Stimulated activated naive CD4-positive, alpha-beta T cell treated with Interleukin-2 at 50 U/mL for 16 hours (primary cell): ENCODE results near the gene MEIOSIN.

Source experiments
- DNase-seq: peaks from one replicate; lab custom pipeline; 2025; lab: John Stamatoyannopoulos, UW

The MEIOSIN gene

DNA sequence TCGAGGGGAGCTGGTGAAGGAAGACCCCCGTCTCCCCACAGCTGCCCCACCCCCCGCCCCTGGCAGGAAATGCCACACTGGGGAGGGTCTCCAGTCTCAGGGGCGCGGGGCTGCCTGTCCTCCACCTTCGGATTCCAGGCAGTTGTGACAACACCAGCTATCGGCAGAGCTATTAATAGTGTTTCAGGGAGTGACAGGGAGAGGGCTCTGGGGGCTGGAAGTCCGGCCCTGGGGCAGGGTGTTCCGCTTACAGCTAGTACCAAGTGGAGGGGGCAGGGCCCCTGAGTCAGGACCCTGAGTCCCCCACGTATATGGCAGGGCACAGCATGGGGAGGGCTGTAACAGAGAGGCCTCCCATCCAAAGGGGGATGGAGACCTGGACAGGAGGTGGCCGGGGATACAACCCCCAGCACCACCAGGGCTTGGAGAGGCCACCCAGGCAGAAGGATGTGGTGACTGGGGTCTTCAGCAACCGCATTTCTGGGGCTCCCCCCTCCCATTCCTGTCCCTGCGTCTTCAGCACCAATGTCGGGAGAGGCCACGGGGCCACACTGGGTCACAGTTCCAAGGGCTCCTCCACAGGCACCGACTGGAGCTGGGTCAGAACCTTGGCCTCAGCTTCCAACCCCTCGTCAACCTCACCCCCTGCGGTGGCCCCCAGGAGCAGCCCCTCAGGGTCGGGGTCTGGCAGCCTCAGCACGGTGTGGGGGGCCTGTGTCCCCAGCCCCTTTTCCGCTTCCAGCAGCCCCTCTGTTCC, 31.9 kb downstream of the MEIOSIN start:
- DNase-seq: no peak

DNA sequence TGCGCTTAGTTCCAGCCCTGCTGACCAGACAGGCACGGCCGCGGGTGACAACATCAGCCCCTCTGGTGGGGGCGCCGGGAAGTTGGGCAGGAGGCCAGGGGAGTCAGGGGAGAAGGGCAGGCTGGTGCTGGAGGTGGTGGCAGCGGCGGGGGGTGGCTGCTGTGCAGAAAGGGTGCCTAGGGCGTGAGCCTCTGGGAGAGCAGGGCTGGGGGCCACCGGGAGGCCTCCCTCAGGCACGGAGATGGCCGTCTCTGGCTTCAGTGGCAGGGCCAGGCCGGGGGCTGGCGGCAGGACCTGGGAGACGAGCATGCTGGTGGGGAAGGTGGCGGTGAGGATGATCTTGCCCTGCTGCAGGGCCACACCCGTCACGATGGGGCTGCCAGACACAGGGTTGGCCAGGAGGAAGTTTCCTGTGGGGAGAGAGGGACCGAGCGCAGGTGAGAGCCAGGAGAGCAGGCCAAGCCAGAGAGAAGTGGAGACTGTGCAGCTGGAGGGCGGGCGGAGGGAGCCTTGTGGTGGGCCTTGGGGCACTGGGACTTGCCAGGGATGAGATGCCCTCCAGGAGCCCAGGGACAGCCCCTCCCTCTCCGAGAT, 32.6 kb downstream of the MEIOSIN start:
- no peak for DNase-seq

DNA sequence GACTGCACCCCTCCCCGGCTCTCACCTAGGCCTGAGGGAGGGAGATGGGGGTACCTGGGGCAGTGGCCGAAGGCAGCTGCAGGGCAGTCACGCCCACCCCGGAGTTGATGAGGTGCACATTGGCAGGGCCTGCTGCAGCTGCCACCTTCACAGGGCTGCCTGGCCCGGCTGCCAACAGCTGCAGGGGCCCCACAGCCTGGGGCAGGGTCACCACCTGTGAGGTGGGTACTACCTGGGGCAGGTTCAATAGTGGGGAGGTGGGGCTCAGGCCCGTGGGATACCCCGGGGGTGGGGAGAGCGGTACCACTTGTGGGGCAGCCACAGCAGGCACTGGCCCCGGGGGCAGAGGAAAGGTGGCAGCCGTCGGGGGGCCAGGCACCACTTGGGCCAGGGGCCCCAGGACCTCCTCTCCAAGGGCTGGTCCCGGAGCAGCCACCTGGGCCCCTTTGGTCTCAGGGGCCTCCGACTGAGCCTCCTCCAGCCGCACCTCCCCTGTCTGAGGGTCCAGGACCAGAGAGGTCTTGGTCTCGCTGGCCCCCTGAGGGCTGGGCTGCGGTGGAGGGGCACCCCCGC, 33.1 kb downstream of the MEIOSIN start:
- DNase-seq: no peak

DNA sequence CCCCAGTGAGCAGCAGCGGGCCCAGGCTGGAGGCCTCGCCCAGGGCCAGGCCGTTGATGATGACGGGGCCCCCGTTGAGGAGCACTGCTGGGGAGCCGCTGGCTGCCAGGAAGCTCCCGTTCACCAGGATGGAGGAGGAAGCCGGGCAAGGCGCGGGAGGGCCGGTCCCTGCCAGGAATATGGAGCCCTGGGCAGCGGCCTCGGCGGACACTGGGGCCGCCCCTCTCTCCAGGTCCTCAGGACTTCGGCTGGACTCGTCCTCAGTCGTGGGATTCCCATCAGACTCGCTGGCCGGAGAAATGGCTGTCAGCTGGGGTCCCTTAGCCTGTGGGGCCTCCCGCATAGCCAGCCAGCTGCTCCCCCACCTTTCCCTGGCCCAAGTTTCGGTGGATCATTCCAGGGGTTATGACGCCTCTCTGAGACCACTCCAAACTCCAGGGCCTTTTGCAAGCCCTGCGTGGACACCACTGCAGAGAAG, 33.7 kb downstream of the MEIOSIN start:
- no peak for DNase-seq

DNA sequence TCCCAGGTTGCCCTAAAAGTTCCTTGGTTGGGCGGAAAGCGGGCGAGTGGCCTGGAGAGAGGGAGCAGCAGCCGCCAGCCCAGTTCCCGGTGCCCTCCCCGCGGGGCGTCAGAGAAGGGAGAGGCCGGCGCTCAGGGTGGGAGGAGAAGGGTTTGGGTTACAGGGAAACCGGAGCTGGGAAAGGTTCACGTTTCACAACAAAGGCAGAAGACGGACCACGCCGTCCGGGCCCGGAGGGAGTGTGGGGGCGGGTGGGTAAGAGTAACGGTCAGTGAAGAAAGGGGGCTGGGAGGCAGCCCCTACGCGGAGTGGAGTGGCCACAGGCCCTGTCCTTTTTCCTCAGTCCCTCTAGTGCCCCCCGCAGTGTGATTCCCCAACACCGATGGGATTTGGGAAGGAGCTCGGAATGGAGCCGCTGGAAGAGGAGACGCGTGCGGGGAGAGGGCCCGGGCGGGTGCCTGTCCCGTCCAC, 34.2 kb downstream of the MEIOSIN start:
- DNase-seq: no peak

DNA sequence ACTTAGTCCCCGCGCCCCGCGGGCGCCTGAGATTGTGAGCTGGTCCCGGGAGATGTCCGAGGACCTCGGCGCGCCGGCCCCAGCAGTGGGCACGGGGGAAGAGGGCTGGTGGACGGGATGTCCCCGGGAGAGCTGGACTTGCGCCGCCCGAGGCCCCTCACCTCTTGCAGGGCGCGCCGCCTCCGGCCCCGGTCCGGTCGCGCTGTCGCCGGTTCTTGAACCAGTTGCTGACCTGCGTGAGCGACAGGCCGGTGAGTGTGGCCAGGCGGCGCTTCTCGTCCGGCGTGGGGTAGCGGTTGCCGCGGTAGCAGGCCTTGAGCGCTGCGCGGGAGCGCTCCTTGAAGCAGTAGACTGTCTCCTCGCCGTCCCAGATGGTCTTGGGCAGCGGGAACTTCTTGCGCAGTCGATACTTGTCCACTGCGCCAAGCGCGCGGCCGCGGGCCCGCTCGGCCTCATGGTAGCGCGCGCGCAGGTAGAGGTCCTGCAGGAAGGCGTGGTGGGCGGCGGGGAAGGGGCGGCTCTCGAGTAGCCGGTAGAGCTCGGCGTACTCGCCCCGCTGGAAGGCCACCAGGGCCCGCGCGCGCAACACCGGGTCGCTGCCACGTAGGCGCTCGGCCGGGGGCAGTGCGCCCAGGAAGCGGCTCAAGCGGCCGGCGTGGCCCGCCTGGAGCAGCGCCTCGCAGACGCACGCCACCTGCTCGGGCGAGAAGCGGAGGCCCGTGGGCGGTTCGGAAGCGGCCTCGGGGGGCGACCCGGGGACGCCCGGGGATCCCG, 34.8 kb downstream of the MEIOSIN start:
- no peak for DNase-seq

DNA sequence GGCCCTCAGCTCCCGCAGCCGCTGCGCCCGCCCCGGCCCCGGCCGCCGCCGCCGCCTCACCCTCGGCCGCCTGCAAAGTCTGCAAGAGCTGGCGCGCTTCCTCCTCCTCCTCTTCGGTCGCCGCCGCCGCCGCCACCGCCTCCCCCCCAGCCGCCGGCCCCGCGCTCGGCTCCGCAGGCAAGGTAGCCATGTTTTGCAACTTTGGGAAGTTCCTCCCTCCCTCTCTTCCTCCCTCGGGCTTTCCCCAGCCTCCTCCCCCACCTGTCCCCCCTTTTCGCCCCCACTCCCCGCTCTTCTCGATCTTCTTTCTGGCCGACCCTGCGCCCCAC, 35.4 kb downstream of the MEIOSIN start:
- peak; percentile 24 for DNase-seq

DNA sequence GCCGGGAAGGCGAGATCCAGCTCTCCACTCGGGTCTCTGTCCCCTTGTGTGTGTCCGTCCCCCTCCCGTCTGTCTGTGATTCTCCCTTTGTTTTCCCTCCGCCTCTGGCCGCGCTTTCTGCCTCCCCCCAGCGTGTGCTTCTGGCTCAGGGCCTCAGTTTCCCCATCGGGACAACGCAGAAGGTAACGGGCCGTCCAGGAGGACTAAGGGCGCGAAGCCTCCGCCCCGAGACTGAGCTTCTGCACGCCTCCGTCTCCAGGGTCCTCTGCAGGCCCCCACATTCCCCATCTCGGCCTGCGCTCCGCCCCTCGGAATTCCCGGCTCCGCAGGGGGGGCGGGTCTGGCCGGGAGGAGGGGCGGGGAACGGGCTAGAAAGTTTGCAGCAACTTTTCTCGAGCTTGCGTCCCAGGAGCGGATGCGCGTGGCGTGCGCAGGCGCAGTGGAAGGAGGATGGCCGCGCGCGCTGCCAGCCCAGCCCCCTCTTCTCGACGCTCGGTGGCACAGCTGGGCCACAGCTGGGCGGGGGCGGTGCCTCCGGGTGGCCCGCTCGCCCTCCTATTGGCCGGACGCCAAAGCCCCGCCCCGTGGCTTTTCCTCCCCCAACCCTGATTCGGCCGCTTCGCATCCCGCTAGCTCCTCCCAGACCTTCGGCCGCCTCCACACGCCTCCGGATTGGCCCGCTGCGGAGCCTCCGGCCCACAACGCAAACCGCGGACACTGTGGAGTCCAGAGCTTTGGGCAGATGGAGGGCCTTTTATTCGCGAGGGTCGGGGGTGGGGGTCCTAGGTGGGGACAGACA, 35.9 kb downstream of the MEIOSIN start, which contains the start of gene SIX5:
SIX5 (minus strand) TSS at position 269 of the 799 bp plus-strand sequence. CDS start 408 bp downstream, outside the sequence.
- peak; percentile 94 for DNase-seq

DNA sequence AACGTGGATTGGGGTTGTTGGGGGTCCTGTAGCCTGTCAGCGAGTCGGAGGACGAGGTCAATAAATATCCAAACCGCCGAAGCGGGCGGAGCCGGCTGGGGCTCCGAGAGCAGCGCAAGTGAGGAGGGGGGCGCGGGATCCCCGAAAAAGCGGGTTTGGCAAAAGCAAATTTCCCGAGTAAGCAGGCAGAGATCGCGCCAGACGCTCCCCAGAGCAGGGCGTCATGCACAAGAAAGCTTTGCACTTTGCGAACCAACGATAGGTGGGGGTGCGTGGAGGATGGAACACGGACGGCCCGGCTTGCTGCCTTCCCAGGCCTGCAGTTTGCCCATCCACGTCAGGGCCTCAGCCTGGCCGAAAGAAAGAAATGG, 36.6 kb downstream of the MEIOSIN start:
- DNase-seq: peak; percentile 56

DNA sequence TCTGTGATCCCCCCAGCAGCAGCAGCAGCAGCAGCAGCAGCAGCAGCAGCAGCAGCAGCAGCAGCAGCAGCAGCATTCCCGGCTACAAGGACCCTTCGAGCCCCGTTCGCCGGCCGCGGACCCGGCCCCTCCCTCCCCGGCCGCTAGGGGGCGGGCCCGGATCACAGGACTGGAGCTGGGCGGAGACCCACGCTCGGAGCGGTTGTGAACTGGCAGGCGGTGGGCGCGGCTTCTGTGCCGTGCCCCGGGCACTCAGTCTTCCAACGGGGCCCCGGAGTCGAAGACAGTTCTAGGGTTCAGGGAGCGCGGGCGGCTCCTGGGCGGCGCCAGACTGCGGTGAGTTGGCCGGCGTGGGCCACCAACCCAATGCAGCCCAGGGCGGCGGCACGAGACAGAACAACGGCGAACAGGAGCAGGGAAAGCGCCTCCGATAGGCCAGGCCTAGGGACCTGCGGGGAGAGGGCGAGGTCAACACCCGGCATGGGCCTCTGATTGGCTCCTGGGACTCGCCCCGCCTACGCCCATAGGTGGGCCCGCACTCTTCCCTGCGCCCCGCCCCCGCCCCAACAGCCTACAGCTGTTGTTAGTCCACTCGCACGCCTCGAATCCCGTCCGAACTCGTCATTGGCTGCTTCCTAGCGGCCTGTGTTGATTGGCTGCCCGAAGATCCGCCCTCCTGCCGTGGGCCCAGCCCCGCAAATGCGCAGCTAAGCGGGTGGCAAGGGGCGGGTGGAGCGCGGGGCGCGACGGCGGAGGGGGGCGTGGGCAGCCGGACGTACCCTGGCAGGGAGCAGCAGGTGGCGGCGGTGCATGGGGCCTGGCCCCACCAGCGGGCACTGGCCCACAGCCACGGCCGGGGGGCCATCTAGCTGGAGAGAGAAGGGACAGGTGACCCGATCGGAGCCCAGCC, 37.2 kb downstream of the MEIOSIN start:
- peak; percentile 86 for DNase-seq

DNA sequence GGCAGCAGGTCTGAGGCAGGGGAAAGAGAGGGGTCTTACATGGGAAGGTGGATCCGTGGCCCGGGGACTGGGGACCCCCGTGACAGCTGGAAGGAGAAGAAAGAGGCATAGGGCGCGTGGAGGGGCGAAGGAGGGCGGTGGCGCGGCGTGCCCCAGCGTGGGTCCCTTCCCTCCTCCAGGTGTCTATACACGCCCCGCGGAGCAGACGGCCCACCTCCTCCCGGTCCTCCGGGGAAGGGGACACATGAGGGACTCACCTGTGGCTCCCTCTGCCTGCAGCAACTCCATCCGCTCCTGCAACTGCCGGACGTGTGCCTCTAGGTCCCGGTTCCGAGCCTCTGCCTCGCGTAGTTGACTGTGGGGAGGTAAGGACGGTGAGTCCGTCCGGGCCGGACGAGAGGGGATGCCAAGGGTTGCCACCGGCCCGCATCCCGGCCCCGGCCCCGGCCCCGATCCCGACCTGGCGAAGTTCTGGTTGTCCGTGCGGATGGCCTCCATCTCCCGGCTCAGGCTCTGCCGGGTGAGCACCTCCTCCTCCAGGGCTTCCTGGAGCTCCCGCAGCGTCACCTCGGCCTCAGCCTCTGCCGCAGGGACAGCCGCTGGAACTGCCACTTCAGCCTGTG, 38.2 kb downstream of the MEIOSIN start:
- no peak for DNase-seq

DNA sequence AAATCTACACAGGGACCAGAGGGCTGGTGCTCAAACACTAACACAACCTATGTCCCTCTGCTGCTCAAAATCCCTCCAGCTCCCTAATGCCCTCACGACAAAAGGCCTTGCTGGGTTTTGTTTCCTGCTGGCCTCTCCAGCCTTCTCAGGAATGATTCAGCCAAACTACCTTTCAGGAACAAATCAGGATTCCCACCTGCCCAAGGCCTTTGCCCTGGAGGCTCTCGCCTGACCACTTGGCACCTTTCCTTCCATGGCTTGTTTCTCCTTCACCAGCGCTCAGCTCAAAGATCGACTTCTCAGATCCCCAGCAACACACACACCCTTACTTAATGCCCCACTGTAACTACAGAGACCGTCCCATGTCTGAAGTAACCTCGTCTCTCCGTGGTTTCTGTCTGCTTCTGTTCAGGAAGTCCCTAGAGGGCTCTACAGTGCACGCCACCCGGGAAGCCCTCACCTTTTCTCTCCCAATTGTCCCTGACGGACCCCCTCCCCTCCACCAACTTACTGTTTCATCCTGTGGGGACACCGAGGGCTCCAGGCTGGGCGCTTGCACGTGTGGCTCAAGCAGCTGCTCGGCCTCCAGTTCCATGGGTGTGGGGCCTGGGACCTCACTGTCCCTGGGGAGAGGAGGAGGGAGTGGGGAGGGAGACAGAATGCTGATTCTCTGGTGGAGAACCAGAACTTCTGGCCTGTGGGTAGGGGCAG, 39.0 kb downstream of the MEIOSIN start:
- DNase-seq: no peak

DNA sequence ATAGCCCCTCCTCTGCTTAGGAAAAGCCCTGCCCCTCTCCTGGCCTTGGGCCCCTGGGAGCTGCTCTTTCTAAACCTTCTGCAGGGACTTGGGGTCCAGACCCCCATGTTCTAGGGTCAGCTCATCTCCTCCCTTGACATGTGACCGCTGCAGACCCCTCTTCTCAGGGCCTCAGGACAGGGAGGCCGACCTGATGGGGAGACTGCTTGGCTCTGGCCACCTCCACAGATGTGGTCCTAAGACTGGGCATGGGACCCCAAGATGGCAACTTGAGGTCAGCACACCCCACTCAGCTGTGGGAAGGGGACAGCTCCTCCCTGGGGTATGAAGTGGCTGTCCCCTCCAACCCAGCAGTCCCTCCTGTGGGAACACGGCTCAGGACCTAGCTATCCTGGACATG, 39.7 kb downstream of the MEIOSIN start:
- no peak for DNase-seq

DNA sequence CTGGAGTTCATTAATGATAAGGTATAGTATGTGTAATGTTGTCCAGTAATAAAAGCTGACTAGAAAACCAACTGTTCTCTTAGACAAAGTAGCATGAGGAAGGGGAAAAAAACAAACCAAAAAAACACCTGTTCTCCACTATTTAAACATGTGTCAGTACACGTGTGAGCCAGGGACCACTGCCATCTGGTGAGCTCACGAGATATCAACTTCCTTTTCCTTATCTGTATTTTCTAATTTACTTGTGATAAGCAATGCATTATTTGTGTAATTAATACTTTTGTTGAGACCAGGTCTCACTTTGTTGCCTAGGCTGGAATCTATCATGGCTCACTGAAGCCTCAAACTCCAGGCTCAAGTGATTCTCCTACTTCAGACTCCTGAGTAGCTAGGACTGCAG, 40.1 kb downstream of the MEIOSIN start:
- DNase-seq: no peak

DNA sequence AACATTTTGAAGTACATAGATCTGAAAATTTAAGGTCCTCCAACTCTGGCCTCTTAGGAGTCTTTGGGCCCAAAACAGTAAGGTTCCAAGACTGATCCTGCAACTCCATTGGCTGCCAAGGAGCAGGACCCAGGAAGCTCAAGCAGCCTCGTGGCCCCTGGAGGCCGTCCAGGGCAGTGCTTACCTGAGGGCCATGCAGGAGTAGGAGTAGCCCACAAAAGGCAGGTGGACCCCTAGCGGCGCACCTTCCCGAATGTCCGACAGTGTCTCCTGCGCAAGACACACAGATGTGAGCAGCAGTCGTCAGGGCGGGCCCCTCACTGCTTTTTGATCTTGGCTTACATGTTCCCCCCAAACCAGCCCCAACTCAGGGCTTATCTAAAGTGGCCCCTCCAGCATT, 41.5 kb downstream of the MEIOSIN start:
- no peak for DNase-seq

DNA sequence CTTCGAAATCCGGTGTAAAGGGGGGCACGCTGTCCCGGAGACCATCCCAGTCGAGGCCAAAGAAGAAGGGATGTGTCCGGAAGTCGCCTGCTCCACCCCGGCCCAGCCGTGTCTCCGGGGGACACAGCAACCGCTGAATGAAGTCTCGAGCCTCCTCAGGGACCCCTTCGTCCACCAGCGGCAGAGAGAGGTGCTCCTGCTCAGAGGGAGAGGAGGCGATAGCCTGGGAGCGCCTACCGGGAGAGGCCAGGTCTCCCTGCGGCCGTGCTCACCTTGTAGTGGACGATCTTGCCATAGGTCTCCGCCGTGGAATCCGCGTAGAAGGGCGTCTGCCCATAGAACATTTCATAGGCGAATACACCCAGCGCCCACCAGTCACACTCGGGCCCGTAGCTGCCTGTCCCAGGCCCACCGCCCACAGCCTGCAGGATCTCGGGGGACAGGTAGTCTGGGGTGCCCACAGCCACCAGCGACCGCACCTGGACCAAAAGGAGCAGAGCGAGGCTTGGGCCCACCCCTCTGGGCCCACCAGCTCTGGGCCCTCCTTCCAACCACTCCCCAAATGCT, 44.2 kb downstream of the MEIOSIN start:
- DNase-seq: no peak

DNA sequence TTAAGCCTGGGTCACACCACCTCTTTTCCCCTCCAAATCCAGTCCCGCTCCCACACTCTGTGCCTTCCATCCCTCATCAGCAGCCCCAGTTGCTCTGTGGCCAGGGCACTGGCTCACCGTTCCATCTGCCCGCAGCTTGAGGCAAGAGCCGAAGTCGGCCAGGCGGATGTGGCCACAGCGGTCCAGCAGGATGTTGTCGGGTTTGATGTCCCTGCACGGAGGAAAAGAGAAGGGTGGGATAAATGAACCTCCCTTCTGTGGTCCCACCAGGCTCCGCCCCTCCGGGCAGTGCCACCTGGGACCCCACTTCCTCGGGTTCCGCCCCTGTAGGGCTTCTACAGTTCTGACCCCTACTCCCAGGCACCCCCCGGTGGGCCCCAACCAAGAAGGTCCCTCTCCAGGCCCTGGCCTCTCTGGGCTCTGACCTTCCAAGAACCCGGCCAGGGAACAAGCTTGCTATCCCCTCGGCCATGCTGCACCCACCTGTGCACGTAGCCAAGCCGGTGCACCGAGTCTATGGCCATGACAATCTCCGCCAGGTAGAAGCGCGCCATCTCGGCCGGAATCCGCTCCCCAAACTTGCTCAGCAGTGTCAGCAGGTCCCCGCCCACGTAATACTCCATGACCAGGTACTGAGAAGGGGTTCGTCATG, 44.9 kb downstream of the MEIOSIN start:
- DNase-seq: no peak
